CD1c-positive myeloid dendritic cell (primary cell): ENCODE results near the gene PPP1R14C.

Source experiments
- DNase-seq: peaks from one replicate; pipeline ENCODE4 v3.0.0-alpha.2; 2016; ENCODE audit errors: extremely low spot score

Gene PPP1R14C

DNA sequence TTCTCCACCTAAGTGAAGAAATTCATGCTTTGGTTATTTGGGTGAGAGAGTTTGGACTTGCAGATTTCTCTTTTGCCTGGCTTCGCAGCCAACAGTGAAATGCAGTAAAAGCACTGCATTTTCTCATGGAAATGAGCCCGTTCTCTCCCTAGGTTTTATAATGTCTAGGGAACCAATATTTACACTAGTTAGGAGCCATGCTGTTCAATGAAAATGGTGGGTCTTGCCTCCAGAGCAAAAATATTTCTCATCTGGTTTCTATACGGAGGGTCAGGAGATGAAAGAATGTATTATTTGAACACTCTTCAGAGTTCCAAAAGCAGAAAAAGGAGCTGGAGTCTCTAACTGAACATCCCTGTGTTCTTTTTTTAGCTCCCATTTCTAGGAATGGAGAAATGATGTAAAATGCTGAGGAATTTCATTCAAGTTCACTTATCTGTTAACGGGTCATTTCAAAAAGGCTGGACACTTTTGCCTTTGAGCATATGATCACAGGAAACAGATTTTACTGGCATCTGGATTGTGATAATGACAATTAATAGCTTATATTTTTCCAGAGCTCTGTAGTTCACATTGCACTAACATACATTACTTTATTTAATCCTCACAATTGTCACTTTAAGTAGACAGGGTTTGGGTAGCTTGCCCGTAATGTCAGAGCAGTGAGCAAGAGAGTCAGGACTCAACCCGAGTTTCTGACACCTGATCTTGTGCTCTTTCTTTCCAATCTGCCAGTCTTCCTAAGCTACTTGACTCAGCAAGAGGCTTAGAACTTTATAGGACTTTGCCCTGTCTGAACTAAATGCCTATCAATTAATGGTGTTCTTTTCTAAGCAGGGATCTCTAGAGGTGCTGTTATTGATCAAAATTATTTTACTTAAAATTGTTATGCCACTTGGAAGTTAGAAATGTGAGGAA, 78.0 kb downstream of the PPP1R14C start:
- DNase-seq = no peak

DNA sequence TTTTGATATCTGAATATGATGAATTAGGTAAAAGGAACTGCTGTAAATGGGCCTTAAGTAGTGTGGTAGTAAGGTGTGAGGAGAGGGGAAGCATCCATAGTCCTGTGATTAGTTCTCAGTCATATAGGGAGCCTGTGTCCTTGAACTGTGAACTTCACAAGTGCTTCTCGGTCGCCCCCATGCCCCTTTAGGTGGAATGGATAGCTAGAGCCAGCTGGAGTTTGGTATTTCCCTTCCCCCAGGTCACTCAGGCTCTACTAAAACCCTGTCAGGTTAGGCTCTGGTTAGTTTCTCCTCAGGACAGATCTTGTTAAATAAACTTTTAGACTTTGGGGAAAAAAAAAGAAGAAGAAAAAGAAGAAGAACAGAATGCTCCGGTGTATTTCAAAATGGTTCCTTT, 82.0 kb downstream of the PPP1R14C start:
- no peak for DNase-seq

DNA sequence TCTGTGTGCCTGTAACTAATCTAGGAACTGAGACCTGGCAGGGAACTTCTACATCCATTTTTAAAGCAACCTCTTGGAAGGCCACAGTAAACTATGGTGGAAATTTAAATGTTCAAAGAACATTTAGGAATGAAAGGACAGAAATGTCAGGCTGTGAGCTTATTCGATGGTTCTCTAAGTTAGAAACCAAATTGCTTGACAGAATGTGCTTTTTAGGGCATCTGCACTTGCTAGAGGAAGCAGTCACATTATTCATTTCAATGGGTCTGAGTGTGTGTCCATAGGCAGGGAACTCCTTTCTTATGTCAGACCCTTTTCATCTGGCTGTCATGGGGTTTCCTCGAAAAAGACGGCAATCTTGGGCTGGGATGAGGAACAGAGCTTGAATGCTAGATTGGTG, 84.4 kb downstream of the PPP1R14C start:
- DNase-seq = no peak

DNA sequence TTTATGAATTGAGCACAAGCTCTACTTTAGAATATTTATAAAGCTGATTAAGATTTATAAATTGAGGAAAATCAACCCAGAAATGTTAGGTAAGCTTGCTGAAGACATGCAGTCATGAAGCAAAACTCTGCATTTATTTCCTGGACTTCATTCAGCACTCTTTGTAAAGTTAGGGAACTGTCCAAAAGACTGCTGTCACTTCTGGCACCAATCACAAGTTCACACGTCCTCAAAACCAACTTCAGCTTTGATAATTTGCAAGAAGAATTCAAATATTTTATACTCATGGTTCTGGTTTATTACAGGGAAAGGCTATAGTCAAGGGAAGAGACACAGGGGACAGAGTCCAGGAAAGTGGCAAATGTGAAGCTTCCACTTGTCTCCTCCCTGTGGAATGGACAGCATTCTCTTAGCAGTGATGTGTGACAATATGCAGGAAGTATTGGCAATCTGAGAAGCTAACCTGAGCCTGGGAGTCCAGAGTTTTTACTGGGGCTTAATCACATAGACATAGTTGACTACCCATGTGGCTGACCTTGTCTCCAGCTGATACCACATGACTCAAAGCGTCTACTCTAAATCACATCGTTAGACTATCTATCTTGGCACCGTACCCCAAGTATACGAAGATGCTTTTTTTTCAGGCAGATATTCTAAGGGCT, 85.4 kb downstream of the PPP1R14C start:
- no peak for DNase-seq

DNA sequence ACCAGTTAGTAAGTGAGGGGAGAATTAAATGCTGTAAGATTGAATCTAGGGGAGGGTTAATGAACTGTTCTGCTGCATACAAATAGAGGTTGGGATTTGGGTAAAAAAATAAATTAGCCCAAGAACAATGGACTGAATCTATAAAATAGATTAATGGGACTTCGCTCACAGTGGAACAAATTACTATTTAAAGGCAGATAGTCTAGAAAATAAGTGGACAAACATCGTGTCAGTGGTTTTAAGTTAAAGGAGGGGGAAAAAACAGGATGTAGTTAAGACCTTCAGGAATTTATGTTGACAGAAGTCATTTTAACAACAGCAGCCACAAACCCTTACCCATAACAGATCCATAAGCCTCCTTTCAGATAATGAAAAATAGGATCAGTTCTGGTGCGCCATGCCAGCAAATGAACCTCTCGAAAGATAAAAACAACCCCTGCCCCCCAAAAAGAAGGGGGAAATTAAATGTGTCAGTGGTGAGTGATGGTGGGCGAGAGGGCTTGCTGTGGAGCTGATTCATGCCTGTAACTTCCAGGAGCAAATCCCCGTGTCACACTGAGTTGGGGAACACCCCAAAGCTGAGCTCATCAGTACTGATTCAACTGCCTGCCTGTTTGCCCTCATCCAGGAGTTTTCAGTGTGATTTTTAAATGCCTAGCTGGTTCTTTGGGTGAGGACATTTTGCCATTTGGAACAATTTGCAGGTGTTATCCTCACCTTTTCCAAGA, 86.8 kb downstream of the PPP1R14C start:
- DNase-seq = no peak

- DNase-seq = no peak
Measured at GRCh38 chr6:150230164-150230561, 87.3 kb downstream of the PPP1R14C start.

DNA sequence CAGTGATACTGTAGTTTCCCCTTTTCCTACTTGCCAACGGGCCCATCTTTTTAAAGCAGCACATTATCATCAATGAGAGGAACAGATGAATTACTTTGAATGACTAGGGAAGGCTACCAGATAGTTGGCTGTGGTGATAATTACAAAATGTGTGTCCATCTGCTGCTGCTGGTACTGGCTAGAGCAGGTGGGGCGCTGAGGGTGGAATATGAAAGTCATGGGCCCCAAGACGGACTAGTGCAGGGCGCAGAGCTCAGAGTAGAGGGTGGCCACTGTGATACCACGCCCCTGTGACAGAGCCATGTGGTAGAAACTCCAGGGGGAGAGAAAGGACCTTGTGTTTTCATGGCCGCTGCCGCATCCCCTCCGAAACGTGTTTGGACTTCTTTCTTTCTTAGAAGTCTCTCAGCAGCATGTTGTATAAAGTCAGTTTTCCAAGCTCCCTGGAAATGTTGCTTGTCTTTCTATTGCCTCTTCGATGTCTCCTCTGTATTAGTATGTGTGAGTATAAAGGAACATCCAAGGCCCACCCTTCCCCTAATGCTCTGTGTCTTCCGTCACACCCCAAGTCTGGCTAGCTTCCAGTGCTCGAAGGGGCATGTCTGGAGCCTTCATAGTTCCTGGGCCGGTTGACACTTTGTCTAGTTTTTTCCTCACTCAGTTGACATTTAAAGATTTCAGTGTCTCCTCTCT, 88.1 kb downstream of the PPP1R14C start:
- DNase-seq = no peak

DNA sequence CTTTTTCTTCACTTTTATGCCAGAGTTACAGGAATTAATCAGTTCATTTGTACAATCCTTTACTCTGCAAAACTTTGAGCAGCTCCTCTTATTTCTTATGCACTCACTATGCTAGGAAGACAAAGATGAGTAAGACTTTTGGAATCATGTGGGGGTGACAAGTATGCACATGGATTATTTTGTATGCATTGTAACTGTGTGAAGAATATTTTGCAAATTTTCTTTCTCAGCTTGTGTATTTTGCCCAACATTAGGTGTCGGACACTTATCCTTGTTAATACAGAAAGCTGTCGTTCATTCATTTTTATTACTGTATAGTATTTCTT, 88.6 kb downstream of the PPP1R14C start:
- no peak for DNase-seq

DNA sequence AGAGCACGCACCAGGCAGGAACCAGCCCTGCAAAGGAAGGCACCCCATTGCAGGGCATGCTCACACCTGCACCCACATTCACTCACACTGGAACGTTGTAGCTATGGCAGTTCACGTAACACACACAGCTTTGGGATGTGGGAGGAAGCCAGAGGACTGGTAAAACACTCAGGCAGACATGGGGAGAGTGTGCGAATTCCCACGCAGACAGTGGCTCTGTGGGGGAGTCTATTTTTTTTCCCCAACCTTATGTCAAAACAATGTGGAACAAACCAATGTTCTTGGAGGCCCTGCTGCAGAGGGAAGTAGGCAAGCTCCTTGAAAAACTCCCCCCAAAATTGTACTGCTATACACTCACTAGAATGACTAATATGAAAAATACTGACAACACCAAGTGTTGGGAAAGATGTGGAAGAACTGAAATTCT, 91.0 kb downstream of the PPP1R14C start:
- no peak for DNase-seq

GRCh38 chr6:150235218-150235617, 92.4 kb downstream of the PPP1R14C start:
- no peak for DNase-seq

GRCh38 chr6:150236114-150236513, 93.3 kb downstream of the PPP1R14C start:
- DNase-seq = no peak

DNA sequence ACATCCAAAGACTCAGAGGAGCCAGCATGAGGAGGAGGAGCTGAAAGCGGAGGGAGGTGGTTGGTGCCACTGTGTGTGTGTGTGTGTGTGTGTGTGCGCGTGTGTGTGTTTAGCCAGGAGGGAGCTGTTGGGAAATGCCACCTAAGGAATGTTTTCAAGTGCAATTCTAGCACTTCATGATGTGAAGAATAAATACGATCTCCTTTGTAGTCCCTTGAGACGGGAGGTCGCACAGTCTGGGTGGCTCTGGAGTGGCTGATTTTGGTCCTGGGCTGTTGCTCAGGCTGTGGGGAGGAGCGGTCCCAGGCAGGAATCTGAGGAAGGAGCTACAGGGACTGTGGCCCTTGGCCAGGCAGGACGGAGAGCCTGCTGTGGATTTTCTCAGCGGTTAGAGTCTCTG, 93.7 kb downstream of the PPP1R14C start:
- no peak for DNase-seq

- no peak for DNase-seq
Measured at GRCh38 chr6:150237626-150238025, 94.8 kb downstream of the PPP1R14C start.

DNA sequence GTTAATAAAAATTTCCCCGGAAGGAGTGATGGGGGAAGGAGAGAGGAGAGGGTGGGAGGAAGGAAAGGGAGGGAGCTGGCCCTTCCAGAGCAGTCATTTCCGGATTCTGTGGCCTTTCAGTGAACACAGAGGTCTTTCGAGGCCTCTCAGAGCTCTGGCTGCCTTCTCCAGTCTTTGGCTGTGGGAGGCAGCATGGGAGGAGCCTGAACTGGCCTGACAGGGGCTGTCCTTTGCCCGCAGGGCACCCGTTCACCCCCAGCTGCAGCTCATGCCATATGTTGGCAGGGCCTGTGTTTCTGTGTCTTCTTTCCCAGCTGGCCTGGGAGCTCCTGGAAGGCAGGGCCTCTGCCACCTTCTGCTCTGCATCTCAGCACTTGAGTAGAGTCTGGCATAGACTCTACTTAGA, 95.5 kb downstream of the PPP1R14C start:
- peak; percentile 10 for DNase-seq

GRCh38 chr6:150238846-150239407, 96.1 kb downstream of the PPP1R14C start:
- DNase-seq = peak; percentile 64

DNA sequence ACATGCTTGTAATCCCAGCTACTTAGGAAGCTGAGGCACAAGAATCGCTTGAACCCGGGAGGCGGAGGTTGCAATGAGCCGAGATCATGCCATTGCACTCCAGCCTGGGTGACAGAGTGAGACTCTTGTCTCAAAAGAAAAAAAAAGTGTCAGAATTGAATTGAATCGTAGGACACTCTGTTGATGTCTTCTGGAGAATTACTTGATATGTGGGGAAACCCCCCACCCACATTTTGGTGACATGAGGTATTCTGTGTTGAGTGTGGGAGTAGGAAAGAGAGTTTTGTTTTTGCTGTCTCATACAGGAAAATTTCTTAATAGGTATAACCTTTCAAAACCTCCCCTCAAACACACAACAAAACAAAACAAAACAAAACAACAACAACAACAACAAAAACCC, 98.9 kb downstream of the PPP1R14C start:
- DNase-seq = peak; percentile 6

GRCh38 chr6:150243620-150244314, 100.9 kb downstream of the PPP1R14C start:
- DNase-seq = no peak

DNA sequence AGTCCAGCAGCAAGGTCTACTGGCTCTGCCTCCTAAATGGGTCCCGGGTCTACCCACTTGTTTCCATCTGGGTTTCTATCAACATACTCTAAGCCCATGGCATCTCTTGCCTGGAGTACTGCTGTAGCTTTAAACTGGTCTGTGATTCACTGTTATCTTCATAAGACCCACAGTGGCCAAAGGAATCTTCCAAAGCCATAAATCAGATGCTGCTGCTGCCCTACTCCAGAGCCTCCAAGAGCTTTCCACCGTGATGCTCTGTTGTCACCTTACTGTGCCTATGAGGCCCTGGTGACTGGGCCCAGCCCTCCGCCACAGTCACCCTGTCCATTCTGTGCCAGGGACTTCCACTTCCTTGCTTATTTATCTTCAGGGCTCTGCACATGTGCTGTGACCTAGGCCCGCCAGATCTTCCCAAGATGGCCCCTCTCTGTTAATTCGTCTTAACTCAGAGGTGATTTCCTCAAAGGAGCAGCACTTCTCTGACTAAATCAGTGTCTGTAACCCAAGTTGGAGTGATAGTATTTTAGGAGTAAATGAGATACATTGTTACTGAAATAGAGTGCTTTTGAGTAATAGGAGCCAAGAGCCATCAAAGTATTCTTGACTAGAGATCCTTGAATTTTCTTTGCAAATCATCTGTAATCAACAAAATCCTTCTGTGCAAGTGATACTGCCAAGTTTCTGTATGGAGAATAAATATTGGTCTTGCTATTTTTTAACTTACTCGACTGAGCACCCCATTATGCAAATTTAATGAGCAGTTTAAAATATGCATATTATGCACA, 102.5 kb downstream of the PPP1R14C start:
- no peak for DNase-seq

GRCh38 chr6:150247803-150248202, 105.0 kb downstream of the PPP1R14C start:
- DNase-seq = no peak

DNA sequence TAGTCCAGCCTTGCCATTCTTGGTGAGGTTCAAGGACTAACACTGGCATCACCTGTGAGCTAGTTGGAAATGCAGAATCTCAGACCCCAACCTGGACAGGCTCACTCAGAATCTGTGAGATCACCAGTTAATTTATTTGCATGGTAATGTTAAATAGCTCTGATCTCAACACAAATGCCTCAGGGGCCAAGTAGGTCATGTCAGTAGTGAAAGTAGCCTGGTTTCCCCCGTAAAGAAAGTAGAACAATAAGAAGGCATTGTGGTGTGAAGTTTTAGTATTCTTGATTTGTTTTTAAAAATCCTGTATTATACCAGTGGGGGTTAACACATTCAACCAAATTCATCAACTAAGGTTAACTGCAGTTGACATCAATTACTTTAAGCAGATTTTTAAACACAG, 105.5 kb downstream of the PPP1R14C start:
- no peak for DNase-seq
